Measurements from ENCODE around the gene LACC1.
A peak's percentile ranks its signal among the peaks of the same experiment; 100 is the strongest.

The LACC1 gene

DNA sequence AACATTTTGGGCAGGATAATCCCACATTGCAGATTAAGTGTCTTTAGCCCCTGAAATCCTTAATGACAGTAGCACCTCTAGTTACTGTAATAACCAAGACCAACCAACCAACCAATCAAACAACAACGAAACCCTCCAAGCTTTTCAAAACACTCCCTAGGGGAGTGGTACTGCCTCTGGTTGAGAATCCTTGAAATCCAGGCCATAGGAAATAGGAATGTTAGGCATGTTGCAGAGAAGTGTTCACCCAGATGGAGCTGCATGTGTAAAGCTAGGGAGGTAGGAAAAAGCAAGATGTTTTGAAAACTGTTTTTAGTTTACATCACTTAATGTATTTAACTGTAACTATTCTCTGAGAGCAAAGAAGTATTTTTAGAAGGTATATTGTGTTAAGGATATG, 4.5 kb downstream of the LACC1 start:
- no peak for DNase-seq (ENCODE audit: low spot score)

DNA sequence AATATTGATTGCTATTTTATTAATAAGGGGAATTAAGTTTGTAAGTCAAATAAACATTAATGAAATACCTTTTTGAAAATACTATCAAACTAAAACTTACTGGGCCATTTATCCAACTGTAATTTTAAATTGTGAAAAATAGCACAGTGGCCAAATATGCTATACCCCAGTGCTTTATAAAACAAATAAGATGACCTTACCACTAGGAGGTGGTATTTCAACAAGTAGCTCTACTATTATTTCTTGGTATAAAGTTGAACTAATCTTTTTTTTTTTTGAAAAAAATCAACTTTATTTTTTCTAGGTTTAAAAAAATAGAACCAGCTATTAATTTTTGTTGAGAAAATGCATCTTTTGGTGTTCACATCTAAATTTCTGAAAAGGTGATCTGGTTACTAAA, 14.7 kb downstream of the LACC1 start:
- no peak for DNase-seq (ENCODE audit: low spot score)

DNA sequence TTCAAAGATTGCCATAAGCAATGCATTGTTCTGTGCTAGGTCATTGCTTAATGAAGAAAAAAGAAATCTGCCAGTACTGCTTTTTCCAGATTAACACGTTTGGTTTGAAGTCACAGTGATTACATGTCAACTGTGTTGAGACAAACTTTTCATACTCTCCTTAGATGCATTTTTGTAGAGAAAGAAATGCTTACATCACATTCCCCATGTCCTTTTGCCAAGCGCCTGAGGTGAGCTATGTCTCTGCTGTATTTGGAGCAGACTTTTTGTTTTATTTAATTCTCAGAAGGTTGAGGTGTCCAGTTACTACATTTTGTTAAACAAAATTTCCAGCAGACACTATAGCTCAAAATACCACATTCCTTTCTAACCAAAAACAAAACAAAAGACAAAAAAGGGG, 16.2 kb downstream of the LACC1 start:
- no peak for DNase-seq (ENCODE audit: low spot score)

DNA sequence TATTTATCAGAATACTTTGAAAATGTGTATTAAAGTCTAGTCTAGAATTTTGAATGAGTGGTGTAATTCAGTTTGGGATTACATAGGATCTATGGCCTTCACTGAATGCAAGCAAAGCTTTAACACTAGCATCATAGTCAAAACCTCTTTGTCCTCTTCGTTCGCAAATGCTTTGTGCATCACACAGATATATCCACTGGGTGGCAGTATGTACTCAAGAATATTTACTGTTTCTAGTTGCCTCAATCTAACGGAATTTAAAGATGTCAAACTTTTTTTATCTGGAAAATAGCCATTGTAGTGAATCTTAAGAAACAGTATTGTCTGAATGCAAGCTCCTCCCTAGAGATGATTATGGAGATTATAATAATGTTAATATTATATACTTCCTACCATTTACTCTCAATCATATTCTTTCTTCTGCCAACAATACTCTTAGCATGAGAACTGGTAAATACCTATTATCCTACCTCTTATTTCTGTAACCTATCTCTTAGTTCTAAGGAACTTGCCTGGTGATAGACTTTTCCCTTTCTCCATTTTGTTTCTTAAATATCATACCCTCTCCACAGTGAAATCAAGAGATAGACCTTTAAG, 25.8 kb downstream of the LACC1 start:
- peak; percentile 84 for DNase-seq (ENCODE audit: low spot score)

DNA sequence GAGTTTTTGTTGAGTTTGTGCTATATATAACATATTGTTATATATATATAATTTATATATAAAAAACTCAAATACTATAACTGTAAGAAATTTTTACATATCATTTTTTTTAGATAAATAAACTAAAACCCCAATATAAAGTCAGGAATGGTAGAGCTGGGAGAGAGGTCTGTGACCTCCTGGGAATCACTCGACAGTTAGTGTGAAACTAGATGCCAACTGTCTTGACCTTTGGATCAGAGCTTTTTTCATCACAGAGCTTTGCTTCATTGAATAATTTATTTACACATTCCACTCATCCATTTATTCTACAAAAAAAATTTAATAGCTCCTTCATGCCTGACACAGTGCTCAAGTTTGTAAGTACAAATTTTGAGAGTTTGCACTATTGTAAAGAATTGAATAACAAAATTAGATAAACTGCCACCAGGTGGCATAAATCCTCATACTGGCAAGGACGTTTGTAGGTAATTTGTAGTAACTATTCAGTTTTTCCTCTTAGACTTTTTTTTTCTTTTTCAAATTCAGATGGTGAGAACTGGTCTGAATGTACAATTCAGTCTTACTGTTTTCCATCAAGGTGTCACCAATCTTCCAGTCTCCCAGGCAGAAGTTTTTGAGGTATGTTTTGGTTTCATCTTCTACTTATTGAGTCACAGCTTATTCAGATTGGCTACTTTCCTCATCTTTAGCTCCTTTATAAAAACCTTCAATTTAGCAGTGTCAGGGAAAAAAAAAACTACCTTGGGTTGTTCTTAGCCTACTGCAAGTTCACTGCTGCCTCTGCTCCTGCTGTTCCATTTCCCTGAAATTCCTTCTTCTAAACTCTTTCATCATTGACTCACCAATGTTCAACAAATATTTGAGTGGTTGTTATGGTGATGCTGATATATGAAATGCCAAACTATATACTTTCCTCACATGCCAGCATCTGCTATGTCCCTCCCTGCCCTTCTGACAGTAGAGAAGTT, 28.7 kb downstream of the LACC1 start:
- peak; percentile 45 for DNase-seq (ENCODE audit: low spot score)

DNA sequence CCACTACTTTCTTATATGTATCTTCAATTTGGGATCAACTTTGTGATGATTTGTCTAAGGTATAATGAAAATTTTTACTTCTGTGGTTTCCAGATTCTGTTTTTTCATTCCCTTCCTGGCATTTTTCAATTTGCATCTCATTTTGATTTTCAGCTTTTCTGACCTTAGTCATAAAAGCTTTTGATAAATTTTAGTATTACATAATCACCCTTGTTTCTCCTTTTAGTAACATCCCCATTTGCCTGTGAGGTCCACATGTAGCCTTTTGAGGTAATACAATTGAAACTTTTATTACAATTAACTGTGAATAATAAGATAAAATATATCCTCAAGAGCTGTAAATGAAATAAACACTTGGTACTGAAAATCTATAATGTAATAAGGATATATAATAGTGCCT, 31.2 kb downstream of the LACC1 start:
- DNase-seq (ENCODE audit: low spot score), result no peak

DNA sequence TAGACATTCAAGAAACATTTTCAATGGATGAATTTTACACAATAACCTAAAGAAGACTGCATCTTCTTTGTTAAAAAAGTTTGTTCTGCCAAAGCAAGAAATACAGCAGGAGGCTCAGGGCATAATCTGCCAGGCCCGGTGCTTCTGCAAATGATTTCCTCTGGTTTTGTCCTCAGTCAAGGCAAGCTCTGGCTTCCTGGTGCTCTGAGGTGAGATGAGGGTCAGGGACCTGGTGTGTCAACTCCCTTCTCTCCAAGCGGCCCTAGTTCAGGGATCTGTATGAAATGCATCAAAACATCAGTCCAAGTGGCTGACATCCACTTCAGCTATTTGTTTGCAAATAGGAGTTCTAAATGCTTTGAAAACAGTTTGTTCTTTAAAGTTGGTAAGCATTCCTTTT, 31.6 kb downstream of the LACC1 start:
- DNase-seq (ENCODE audit: low spot score), result no peak

DNA sequence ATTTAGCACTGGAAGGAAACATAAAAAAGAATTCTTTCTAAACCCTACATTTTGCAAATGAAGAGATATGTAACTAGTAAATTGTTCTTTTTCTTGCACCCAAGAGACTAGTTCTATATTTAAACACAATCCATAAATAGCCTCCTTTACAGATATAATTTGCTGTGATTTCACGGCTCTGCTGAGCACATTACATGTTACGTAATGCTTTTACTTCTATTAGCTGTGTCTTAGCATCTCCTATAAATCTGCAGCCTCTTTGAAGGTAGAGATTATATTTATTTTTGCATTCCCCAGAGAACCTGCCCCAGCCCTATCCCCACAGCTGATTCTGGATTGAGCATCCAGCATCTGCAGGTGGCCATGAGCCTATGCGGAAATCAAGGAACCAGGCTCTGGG, 32.2 kb downstream of the LACC1 start:
- no peak for DNase-seq (ENCODE audit: low spot score)

DNA sequence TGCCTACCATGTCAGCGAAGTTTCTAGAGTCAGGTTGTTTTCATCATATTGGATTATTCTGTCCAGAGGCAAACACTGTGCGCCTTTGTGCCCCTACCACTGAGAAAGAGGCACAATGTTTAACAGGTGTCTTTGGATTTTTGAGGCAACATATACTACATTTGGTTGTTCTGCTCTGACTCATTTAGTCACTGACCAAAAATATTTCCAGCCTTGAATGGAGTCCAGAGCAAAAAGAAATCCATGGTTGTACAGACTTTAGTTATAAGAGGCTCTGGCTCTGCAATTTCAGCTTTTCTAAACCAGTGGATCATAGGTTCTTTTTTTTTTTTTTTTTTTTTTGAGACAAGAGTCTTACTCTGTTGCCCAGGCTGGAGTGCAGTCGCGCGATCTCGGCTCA, 35.7 kb downstream of the LACC1 start:
- DNase-seq (ENCODE audit: low spot score), result no peak

DNA sequence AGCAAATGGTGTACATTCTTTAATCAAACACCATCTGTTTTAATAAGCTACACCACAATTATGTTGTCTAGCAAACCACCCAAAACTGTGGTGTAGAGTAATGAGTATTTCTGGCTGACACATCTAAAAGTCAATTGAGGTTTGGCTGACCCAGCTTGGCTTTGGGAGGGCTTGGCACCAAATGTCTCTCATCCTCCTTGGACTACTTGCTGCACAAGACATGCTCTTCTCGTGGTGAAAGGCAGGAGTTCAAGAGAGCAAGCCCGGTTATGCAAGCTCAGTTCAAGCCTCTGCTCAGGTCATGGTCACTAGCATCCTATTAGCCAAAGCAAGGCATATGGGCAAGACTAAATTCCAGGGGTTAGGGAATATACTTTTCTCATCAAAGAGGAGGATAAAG, 37.1 kb downstream of the LACC1 start:
- DNase-seq (ENCODE audit: low spot score), result no peak

DNA sequence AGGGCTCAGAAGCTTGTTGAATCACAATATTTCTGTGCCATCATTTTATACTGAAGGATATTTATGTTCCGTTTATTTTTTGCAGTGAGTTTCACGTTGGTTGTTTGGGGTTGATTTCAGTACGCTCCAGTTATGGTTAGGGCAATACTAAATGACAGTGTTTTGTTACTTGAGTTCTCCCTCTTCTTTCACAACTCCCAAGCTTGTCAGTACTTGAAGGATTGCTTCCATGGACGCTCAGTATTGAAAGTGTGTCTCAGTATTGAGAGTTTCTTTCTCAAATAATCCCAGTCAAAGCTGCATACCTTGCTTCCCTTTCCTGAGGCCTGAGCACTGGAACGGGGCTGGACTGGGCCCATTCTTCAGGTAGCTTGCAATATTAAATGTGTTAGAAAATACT, 38.9 kb downstream of the LACC1 start:
- DNase-seq (ENCODE audit: low spot score), result no peak

DNA sequence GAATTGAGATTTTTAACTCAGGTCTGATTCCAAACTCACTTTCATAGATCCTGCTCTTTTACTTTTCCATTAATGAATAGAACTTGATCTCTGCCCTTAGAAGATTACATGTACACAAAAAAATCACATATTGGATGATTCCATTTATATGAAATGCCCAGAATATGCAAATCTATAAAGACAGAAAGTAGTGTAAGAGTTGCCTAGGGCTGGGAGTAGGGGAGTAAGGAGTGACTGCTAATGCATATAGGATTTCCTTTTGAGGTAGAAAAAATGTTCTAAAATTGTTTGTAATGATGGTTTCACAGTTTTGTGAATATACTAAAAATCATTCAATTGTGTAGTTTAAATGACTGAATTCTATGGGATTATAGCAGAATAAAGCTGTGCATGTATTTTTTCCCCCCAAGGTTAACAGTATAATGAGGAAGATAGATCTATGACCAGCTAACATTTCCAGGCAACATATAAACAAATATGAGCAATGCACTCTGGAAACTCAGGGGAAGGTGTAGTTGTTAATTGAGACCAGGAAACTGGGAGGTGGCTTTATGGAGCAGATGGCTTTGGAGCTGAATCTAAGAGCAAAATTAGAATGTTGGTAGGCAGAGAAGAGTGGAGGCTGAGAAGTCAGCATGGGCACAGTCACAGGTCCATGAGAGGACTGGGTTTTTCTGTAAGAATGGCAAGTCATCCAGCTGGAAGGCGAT, 41.4 kb downstream of the LACC1 start:
- no peak for DNase-seq (ENCODE audit: low spot score)

DNA sequence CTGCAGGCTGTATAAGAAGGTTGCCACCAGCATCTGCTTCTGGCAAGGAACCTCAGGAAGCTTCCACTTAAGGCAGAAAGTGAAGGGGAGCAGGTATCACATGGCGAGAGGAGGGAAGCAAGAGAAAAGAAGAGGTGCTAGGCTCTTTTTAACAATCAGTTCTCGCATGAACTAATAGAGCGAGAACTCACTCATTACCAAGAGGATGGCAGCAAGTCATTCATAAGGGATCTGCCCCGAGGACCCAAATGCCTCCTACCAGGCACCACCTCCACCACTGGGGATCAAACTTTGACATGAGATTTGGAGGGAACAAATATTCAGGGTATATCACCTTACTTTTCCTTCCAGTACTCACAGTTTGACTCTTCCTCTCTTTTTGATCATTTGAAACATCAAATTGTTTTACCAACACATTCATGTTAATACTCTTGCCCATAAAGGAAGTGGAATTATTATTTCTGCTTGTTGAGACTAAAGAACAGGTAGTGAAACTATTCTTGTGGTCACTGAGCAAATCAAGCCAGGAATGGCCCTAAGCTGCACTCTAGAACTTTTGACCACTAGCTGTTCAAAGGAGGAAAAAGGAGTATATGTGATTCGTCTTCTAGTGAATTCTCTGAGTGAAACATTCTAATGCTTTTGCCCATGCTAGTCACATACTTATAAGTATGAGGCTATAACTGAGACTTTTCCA, 45.0 kb downstream of the LACC1 start:
- peak; percentile 18 for DNase-seq (ENCODE audit: low spot score)

DNA sequence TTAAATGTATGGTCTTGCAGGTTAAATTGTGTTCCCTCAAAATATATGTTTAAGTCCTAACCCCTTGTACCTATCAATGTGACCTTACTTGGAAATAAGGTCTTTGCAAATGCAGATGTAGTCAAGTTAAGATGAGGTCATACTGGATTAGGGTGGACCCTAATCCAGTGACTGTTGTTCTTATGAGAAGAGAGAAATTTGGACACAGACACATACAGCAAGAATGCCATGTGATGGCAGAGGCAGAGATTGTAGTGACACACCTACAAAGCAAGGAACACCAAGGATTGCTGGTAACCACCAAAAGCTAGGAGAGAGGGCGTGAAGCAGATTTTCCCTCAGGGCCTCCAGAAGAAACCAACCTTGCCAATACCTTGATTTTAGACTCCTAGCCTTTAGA, 50.2 kb downstream of the LACC1 start:
- no peak for DNase-seq (ENCODE audit: low spot score)

DNA sequence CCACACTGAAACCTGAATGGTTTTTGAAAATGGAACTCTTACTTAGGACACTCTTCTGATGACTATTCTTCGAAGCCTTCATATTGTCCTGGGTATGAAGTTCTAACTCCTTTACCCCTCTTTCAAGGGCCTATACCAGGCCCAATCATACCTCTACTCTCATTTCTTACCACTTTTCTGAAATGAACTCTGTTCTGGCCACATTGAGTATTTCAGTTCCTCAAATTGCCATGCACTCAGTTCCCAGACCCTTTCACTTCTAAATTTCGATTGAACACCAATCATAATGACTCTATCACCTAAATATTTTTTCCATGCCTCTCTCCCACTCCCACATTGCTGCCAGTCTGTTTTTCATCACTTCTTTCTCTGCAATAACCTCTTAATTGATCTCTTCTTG, 53.7 kb downstream of the LACC1 start:
- DNase-seq (ENCODE audit: low spot score), result no peak

DNA sequence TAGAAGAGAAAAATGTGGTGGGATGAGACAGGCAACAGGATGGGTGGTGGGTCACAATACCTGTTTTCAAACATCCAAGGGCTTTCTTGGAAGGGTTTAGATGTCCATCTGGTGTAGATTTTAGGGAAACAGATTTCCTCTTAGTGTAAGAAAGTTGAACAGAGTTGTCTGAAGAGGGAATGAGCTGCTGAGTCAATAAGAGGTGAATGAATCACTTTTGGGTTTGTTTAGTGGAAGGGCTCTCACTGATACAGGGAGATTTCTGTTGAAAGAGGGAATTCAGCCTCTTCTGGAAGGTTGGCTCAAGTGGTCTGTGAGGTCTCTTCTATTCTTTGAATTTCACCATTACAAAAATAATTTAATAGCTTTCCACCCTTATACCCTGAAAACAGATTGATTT, 54.6 kb downstream of the LACC1 start:
- no peak for DNase-seq (ENCODE audit: low spot score)

DNA sequence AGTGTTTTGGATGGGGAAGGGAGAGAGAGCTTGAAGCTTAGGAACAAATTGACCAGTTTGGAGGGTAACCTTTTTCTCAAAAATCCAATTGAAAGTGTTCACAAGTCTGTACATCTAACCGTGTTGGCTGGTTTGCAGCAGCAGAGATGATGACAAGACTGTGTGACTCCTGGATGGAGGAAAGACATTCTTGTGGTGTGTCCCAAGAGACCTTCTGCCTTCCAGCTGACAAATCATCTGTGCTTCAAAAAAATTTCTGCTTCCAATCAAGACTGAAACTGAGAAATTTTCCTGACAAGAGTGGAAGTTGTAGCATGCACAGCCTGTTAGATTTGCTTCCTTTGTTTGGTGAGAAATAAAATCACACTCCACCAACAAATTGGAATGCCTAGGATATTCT, 56.2 kb downstream of the LACC1 start:
- no peak for DNase-seq (ENCODE audit: low spot score)

DNA sequence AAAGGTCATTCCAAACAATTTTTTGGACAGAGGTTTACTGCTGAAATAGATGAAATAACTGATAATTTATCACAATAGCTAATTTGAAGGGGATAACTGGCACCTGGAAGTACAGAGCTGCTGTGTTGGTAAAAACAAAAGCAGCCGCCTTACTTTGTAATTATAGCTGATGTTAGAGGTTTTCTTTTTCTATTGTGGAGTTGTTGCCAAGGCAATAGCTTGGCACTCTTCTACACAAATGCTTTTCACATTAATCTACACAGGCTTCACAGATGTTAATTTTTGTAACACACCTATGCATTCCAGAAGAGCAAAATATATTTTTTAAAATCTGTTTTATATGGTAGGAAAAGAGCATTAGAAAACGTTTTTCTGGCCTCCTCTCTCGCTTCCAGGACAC, 56.9 kb downstream of the LACC1 start:
- DNase-seq (ENCODE audit: low spot score), result no peak

DNA sequence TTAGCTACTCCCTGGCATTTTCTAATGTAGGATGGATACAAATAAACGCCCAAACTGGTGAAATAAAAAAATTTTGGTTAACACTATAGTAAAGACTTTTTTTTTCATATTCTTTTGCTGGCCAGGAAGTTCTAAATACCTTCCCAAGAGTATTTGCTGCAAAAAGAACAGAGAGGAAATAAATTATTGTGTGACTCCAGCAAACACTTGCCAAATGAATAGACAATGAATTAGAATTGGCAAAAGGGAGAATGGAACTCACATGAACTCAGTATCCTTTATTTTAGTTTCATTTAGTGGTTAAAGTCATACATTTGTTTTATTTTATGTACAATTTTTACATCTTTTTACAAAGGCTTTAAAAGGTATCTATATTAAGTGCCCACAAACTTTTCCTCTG, 58.1 kb downstream of the LACC1 start:
- DNase-seq (ENCODE audit: low spot score), result no peak

DNA sequence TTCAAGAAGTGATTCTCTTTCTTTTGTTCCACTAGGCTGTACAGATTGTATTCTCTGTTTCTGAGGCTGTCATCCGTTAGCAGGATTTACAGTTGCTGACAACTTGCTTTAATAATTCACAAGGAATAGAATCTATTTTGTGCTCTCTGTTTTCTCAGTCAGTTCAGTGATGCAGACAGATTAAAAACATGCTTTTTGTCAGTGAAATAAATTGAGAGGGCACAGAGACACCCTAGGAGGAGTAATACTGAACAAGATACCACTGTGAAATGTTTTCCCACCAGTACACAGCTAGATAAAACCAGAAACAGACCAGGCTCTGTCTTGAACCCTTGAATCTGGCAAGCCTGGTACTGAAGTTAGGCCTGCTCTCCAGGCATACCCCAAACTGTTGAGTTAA, 58.7 kb downstream of the LACC1 start:
- DNase-seq (ENCODE audit: low spot score), result no peak

DNA sequence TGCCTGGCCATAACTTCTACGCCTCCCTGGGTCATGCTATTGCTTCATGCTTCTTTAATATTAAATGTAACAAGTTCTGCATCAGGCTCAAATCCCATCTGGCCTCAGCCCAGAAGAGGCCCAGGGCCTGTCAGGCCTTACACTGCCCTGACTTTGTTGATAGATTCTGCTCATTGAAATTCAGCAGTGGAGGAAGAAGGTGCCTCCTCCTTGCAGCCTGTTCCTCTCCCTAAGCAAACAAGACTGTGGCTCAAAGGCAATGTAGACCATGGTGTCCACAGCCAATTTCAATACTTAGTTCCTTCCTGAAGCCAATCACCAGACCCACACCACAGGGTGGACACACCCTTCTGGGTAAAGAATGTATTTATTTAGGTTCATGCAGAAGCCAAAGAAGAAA, 59.4 kb downstream of the LACC1 start:
- DNase-seq (ENCODE audit: low spot score), result no peak

DNA sequence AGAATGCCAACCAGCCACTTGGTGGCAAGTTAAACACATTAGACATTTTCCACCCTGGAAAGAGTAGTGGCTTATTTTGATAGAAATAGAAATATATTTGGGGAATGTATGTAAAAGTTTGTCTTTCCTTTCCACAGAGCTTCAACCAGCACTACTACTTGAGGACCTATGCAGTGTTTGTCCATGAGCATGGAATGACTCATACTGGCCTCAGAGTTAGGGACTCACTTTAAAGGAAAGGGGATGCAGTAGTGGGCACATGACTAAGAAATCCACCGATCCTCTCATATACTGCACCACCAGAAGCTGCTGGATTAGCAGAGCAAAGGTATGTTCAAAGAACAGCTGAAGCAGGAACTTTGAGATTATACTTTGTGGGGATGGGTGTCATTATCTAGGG, 62.6 kb downstream of the LACC1 start:
- no peak for DNase-seq (ENCODE audit: low spot score)
